Activated T-cell treated with anti-CD3 and anti-CD28 coated beads for 24 hours (primary cell): Measurements from ENCODE around the gene RPS2.
"Not testable (repeated sequence)": the region's sequence is repeated elsewhere in the genome, so short reads cannot be mapped to it uniquely, and the experiment has no call there.

Experiments used
- DNase-seq: peaks from one replicate; pipeline ENCODE4 v3.0.0-alpha.2; 2020; ENCODE audit warnings: low read depth

RPS2 gene

GRCh38 chr16:1964506-1965395, at the start of gene RPS2:
TSS of gene RPS2 (minus strand) at chr16:1964826. CDS start at chr16:1964625, 201 bp downstream.
- peak; percentile 96 for DNase-seq

GRCh38 chr16:2013527-2013926, 48.9 kb upstream of the RPS2 start:
- DNase-seq = no peak

GRCh38 chr16:2011726-2012125, 47.1 kb upstream of the RPS2 start:
- DNase-seq = not testable (repeated sequence)

GRCh38 chr16:2009791-2010510, 45.3 kb upstream of the RPS2 start, which contains the start of gene ZNF598:
TSS of gene ZNF598 (minus strand) at chr16:2009821.
- DNase-seq = peak; percentile 70

DNA sequence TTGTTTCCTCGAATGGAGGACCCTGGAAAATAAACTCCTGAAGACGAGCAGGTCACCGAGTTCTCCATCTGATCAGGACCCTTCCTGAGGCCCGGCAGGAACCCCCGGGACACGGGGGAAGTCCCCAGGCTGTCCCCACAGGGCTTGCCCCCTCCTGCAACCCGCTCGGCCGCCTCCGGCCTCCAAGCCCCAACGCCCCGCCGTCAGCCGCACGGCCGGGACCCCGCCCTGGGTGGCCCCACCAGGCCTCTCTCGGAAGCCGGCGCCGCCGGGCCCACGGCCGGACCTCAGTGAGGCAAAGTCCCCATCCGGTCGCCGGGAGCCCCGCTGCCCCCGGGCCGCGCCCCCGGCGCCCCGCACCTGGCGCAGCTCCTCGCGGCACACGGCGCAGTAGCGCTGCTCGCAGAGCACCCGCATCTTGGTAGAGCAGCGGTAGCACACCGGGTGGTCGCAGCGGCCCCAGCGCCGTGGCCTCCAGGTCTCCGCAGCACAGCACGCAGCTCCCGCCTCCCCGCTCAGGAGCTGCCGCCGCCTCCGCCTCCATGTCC, 44.6 kb upstream of the RPS2 start:
- no peak for DNase-seq

DNA sequence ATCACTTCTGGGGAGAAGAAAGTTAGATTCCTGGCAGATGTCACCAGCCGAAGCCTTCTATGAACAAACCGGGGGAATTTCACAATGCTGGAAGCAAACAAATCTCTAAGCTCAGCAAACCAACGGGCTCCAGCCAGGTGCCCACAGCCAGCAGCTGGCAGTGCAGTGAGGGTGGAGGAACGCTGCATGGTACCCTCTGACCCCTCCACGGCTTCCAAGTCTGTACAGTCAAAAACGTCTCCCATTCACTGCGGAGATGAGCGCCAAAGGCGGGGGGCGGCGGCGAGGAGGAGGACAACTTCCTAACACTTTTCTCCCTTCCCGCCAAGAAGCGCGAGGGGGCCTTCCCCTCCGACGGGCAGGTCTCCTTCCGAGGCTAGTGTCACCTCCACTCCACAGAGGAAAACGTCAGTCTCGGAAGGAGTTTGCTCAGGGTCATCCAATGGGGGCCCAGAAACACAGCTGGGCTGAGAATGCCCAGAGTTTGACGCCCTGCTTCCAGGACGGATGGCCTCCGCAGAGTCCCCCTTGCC, 44.1 kb upstream of the RPS2 start:
- no peak for DNase-seq

GRCh38 chr16:2008009-2008526, 43.4 kb upstream of the RPS2 start:
- no peak for DNase-seq

DNA sequence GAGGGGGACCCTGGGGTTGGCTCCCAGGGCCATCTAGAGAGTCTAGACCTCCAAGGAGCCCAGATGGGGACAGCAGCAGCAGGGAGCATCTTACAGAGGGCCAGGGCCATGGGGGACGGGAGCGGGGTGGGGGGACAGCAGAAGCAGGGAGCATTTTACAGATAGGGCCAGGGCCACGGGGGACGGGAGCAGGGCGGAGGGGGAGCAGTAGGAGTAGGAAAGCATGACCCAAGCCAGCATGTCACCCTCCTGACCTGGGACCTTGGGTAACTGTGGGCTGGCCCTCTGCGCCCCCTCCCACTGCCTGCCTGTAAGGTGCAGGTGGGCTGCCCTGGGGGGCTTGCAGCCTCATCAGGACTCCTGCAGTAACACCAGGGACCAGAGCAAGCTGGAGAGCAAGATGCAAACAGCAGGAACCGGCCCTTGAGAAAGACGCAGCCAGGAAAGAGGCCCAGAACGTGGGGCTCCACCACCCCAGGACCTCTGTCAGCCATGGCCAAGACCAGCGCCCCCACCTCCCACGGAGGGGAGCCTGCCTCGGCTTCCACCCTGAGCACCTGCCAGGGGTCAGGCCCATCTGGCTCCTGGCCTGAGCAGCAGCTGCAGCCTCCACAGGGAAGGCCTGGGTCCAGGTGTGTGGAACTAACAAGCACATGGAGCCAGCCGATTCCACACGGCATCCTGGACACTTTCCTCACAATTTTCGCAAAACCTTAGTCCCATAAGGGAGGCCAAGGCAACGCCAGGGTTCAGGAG, 42.6 kb upstream of the RPS2 start:
- DNase-seq = no peak

GRCh38 chr16:2006317-2006716, 41.7 kb upstream of the RPS2 start:
- DNase-seq = no peak

GRCh38 chr16:2005646-2006045, 41.0 kb upstream of the RPS2 start:
- DNase-seq = no peak

GRCh38 chr16:2004795-2005517, 40.3 kb upstream of the RPS2 start:
- DNase-seq = no peak

DNA sequence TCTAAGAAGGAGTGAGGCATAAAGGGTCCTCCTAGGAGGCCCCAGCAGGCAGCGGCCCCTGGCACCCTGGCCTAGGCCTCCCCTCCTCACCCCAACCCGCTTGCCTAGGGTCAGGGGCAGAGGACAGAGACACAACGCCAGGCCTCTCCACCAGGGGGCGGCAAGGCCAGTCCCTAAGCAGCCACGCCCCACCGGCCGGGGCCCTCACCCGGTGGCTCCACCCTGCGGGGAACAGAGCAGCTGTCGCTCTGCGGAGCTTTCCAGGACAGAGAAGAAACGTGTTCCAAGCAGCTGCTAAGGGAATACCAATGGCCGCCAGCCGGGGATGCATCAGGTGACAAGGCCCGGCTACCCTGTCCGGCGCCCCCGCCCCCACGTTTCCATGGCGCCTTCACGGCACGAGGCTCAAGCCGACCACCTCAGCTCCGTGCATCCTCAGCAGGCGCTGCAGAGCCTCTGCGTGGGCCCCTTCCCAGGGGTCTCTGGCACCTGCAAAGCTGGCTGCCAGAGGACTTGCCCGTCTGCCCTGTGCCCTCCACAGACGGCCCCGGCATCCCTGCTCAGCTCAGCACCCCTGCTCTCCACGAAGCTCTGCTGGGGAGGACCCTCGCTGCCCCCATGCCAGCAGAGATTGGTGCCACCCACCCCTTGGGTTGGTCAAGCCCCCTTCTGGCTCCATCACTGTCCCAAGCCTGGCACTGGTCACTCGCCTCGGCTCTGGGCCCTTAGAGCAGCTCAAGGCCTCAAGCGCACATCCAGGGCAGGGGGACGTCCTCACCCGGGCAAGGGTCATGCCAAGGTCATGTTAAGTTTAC, 39.4 kb upstream of the RPS2 start:
- peak; percentile 76 for DNase-seq

DNA sequence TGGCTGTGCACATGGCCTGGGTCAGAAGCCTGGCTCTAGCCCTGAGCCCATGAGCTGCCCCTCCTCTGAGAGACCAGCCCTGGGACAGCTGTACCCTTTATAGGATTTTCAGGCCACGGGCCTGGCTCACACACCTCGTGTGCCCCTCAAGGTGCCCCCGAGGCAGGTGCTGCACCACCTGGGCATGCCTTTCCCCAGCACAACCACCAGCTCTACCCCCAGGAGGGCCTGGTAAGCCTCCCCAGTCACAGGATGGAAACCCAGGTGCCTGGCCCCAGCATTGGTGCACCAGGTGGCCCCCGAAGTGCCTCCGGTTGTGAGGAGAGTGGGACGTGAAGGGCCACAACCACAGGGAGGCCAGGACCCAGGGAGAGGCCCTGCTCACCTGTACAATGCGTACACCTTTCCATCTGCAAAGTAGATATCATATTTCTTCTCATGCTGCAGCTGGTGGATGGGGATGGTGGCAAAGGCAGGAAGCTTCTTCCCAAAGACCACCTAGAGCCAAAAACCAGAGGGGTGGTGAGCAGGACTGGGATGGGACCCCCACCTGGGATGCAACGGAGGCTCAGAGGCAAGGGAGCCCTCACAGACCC, 38.7 kb upstream of the RPS2 start:
- DNase-seq = no peak

DNA sequence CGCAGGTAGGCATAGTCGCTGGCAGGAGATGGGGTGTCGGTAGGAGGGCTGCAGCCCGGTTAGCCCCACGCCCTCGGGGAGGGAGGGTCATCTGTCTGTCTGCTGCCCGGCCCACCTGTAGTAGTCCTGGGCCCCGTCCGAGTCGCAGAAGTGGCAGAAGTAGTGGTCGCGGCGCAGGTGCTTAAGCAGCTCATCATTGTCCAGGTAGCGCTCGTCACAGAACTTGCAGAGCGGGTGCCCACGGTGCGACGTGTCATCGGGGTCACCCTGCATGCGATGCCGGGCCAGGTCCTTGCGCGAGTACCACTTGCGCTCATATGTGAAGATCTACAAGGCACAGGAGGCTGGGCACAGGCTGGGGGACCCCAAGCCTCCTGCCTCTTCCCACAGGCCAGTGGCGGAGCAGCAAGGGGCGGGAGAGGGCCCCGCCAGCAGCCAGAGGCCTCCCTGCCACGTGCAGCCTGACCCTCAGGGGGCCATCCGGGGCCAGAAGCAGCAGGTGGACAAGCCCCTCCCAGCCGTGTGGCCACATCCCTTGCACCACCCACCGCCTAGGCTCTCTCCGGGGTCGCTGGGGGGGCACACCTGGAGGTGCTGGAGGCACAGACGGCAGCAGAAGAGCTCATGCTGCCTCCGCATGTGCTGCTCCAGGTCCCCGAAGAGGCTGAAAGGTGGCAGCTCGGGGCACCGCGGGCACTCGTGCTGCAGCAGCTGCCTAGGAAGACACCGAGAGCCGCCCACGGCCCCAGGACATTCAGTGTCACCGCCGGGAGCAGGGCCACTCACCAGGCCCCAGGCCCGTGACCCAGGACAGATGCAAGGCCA, 38.0 kb upstream of the RPS2 start:
- no peak for DNase-seq

DNA sequence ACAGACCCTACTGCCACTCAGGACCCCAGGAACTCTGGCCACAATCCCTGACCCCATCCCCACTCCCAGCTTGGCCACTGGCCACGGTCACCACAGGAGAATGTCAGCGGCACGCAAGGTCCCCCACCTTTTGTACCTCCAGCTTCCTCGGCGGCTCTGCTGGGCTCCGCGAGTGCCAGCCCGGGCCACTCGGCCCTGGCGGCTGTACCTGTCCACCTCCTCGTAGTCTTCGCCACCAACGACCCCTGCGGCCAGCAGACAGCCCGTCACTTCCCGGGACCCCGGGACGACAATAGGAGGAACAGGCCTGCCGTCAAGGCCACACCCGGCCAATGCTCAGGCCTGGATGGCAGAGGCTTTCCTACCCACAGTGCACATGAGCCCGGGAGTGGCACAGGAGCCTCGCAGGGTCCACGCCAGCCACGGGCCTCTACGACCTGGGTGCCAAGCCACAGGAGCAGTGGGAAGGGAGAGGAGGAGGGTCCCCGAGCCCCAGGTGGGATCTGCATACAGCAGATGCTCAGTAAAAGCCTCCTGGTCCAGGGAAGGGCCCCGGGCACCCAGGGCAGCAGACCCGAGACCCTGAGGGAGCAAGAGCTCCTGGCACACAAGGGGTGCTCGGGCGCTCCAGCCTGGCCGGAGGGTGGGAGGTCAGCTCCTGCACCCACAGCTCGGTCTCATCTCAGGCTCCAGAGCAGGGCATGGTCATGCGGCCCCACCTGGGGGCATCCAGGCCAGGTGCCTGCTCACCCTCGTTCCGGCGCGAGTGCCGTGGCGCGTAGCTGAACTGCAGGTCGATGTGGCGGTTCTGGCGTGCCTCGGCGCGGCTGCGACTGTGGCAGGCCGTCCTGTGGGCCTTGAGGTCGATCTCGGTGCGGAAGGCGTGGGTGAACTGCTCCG, 37.1 kb upstream of the RPS2 start:
- DNase-seq = no peak

DNA sequence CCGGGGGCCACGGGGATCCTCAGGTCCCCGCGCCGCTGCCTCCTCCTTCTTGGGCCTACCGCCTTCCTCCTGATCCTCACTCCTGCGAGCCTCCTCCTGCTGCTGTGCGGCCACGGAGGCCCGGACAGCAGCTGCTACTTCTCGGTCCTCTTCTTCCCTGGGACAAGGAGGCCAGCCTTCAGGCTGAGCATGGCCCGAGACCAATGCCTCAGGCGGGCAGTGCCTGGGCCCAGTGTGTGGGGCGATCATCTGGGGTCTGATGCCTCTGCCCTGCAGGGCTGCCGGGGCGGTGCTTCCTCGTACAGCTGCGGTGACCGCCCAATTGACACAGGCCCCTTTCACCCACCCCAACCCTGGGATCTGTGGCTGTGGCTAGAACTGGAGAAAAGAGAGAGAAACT, 36.4 kb upstream of the RPS2 start:
- no peak for DNase-seq

- no peak for DNase-seq
These were observed 35.4 kb upstream of the RPS2 start for GRCh38 chr16:1999866-2000514.
